GM12875 (cell line): ENCODE data around the gene OSBPL5.

Experiments
- H3K4me3 ChIP-seq: one replicate; pipeline ENCODE4 v1.5.1; 2011; ENCODE audit warnings: low read depth, low read length, control low read depth
- TF ChIP-seq, protein P1 (sequence below): IDR thresholded peaks from 2 replicates; pipeline ENCODE4 v1.5.1; 2011; ENCODE audit warnings: low read depth, mild to moderate bottlenecking, control low read depth, inconsistent platforms, low read length, moderate library complexity, borderline replicate concordance; ENCODE audit not compliant: insufficient read depth

OSBPL5 gene

DNA sequence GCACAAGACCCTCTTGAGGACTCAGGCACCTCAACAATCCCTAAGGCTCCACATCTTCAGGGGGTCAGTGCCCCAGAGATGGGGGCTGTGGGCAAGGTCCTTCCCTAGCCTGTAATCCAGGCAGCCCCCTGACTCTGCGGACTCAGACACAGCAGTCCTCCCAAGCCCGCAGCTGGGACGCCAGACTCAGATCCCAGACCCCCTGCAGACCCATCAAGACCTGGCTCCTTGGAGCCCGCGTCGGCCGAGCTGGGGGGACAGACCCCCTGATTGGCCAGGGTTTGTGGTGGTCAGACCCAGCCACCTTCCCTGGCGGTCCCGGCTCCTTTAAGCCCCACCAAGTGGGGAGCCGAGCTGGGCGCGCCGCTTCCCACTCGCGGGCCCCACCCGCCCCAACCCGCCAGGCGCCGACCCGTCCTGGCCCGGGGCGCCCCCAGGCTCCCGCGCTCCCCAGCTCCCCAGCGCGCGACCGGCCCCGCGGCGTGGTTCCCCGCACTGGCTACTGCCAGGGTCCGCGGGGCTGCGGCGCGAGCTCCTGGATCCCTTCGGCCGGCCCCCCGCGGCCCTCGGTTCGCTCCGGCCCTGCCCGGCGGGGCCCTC is 458 bp downstream of the OSBPL5 start:
- H3K4me3 ChIP-seq = no peak overlapping the region
- TF ChIP-seq, protein P1, sequence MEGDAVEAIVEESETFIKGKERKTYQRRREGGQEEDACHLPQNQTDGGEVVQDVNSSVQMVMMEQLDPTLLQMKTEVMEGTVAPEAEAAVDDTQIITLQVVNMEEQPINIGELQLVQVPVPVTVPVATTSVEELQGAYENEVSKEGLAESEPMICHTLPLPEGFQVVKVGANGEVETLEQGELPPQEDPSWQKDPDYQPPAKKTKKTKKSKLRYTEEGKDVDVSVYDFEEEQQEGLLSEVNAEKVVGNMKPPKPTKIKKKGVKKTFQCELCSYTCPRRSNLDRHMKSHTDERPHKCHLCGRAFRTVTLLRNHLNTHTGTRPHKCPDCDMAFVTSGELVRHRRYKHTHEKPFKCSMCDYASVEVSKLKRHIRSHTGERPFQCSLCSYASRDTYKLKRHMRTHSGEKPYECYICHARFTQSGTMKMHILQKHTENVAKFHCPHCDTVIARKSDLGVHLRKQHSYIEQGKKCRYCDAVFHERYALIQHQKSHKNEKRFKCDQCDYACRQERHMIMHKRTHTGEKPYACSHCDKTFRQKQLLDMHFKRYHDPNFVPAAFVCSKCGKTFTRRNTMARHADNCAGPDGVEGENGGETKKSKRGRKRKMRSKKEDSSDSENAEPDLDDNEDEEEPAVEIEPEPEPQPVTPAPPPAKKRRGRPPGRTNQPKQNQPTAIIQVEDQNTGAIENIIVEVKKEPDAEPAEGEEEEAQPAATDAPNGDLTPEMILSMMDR = no peak

DNA sequence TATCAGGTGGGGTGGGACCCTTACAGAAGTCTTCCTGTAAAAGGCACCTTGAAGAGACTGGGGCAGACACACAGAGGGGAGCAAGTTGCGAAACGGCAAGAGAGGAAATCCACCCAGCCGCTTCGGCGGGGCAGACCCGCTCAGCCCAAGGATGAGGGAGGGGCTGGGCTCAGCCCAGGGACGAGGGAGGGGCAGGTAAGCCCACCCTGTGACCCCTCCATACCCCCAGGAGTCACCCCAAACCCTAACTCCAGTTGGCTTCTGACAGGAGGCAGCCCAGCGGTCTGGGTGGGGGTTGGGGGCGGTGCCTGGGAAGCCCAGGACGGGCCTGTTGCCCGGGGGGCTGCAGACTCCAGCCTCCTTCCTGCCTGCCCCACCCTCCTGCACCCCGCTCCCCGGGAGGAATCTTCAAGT is 965 bp downstream of the OSBPL5 start:
- no peak overlapping the region for H3K4me3 ChIP-seq
- TF ChIP-seq, protein P1 = no peak

DNA sequence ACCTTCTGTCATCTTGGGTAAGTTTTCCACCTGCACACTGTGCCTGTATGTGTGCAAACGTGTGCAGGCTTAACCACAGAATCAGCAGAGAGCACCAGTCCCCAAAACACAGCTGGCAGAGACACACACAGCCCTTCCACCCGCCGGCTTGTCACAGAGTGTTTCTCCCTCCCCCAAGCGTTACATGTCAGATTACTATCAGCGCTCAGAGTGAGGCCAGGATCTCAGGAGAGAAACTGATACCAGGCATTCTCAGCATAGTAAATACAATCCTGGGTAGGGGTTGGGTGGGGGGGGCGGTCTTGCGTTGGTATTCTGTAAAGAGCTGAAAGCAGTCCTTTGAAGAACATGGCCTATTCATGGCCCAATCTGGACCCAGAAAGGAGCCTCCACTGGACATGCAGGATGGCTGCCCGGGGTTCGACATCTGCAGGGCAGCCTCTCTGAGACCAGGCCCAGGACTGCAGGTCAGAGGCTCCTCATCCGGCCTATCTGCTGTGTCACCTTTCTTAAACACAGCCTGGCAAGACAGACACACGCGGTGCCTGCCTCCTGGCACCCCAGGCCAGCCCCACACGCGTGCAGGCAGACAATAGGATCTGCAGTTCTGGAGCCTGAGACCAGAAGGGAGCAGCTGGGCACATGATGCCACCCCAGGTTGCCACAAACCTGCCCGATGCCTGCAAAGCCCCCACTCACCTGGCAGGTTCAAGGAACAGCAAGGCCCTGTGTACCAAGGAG is 1.7 kb downstream of the OSBPL5 start:
- TF ChIP-seq, protein P1 = no peak
- no peak overlapping the region for H3K4me3 ChIP-seq

DNA sequence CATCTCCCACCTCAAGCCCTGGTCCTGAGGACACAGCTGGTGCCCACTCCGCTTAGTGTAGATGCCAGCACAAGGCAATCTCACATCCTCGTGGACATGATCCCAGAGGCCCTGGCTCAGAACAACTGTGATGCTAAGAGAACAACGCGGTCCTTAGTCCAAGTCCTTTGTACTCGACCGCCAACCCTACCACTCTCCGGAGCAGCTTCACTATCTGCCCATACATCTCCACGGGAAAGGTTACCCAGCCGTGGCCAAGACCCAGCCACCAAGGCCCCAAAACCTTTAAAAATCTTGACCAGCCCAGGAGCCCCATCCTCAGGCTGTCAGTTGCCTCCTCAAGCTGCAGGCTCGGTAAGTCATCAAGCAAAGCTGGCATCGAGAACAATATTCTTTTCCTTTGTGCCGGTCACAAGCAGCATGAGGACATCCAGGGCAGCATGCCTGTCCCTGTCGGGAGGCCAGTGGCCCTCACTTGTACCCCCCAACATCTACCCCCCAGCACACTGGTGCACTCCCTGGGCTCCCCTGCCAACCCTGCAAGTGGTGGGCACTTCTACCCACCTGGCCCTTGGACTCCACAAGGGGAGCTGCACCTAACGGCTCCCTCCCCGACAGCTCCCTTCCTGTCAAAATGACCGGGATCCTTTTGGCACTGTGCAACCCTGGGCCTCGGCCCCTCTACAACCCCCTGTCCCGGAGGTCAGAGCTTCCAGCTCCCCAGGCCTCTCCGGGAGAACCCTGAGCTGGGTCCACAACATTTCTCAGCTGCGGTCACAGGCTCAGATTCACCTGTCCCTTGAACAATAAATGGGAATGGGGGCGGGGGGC is 2.5 kb downstream of the OSBPL5 start:
- H3K4me3 ChIP-seq = no peak overlapping the region
- TF ChIP-seq, protein P1 = no peak

DNA sequence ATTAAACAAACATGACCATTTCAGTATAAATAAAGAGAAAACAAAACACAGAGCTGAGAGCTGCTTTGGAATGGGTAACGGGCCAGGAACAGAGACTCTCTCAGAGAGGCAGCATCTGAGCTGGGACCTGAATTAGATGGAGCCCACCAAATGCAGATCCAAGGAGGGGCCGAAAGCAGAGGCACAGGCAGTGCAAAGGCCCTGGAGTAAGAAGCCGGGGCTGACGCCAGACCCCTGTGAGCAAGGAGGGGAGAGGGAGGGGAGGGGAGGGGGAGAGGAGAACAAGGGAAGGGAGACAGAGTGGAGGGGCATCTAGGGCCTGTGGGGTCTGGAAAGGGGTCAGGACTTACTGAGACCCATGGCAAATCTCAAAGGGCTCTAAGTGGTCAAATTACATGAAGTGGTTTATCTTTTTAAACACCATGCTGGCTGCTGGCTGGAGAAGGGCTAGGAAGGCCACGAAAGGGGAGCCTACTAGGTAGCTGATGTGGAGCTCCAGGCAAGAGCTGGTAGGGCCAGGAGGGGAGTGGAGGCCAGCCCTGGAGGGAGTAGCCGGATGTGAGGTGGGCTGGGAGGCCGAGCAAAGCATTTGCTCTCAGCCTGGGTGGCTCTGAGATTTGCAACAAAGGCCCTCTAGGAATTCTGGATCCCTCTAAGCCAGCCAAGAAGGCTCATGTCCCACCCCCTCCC is 3.2 kb downstream of the OSBPL5 start:
- TF ChIP-seq, protein P1 = no peak
- no peak overlapping the region for H3K4me3 ChIP-seq

DNA sequence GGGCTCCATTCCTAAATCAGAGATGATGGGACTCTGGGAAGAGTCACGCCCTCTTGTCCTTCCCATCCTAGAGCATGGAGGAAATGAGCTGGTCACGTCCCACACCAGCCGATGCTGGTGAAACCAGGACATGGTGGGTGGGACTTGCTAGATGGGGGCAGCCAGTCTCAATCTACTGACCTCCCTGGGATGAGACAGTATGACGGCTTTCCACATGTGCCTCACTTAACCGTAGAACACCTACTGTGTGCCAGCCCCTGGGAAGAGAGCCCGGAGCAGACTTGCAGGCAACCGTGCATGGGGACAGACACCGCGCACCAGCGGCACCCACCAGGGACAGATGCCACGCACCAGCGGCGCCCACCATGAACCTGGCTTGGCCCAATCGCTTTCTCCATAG is 3.8 kb downstream of the OSBPL5 start:
- TF ChIP-seq, protein P1 = no peak
- no peak overlapping the region for H3K4me3 ChIP-seq
